NOMO-1 treated with DMSO at 0.1 percent for 48 hours (cell line): Measurements from ENCODE around the gene CZIB.

Experiments
- DNase-seq: peaks from one replicate; lab custom pipeline; 2025; ENCODE audit not compliant: unreplicated experiment; lab: John Stamatoyannopoulos, UW

CZIB gene

DNA sequence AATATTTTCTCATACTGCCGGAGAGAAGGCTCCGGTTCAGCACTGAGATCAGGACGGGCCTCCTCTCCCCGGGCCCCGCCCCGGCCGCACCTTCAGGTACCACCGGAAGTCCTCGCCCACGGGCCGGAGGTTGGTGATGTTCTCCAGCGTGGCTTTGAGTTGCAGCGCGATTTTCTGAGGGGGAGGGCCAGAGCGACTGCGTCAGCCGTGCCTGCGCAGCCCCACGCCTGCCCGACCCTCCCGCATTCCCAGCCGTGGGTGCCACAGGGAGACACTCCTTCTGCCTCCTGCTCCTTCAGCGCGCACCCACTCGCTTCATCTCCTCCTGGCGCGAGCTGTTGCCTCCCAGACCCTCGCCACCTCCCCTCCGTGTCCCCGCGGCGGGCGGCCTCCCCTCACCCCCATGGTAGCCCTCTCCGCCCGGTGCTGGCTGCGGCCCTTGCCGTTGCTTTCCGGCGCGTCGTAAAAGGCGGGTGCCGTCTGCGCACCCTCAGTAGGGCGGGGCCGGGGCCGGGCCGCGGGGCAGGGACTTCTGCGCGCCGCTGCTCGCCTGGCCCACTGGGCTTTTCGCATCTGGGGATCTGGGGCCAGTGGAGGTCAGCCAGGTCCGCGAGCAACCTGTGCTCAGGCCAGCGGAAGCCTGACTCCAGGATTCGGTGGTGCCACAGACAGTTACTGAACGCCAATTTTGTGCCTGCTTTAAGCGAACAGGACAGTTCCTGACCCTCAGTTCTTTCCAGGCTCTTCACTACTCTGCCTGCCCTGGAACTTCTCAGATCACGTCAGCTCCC, at the start of gene CZIB:
CZIB (minus strand) TSS at position 464 of the 791 bp plus-strand sequence; CDS start at position 405, 59 bp downstream.
- peak; percentile 87 for DNase-seq

DNA sequence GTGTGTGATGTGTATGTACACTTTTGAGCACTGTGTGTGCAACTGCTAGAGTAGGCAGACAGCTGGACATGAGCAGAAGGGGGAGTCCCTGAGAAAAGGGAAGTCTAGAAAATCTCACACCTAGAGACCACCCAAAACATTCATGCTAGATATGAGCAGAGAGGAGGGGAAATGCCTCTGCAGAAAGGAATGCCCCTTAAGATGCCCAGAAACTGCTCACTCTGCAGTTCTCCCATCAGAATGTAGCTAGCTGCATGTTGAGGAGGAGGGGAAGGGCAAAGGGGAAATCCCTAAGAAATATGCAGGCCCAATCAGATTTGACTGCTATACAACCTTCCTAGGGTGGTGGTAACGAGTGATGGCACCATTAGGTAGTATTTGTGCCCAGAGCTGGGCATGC, 49.7 kb upstream of the CZIB start:
- no peak for DNase-seq

DNA sequence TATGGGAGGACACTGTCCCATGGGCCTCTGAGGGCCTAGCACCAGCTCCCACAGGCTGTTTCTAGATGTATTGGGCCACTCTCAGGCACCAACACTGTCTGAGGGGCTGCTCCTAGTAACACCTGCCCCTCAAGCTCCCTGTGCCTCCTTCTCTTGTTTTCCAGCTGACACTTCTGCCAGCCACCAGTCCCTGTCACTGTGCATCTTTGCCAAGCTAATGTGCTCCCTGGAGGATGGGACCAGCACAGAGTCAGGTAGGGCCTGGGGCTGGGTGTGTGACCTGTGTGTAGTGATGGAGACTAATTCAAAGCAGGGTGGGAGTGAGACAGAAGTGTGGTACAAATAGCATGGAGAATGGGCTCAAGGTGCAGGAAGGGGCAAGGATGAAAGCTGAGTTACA, 47.3 kb upstream of the CZIB start:
- DNase-seq = no peak

DNA sequence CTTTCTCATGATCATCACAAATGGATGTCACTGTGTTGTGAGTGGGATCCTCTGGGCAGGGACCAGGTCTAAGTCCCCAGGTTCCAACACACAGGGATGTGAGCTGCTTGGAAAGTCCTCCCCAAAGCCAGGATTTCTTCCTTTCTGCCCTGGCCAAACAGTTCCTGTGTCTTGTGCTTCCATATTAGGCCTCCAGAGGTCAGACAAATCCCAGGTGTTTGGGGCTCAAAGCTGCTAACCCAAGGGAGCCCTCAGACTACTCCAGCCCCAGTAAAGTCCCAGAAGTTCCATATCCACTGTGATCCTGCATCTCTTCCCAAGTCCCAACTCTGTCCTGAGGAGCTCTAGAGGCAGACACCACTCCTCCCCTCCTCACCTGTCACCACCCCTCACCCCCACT, 45.6 kb upstream of the CZIB start:
- DNase-seq = no peak

DNA sequence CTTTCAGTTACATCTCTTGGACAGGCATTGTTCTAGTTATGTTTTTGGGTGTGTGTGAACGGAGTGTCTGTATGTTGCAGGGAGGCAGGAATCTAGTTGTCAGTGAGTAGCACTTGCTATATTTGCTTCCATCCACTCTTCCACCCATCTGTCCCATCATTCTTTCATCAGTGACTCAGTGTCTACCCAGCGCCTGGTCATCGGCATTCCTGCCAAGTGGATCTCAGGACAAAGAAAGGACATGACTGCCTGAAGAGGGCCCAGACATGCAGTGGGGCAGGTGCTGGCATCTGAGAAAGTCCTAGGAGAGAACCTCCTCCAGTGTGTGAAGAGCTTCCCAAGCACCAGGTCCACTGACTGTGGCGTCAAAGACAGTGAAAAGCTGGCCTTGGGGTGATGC, 45.1 kb upstream of the CZIB start:
- no peak for DNase-seq

DNA sequence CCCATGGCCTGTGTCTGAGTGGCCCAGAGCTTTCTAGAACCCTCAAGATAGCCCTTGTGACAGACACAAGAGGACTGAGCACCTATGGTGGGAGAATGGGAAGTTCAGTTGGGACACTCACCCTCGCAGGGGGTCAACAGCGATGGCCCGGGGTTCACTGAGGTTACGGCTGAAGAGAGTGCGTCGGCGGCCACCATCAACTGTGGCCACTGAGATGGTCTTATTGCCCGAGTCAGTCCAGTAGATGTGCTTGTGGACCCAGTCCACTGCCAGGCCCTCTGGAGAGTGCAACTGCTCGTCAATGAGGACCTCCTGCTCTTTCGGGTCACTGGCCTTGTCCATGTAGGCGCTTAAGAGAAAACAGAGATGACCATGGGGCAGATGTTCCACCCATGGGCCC, 43.6 kb upstream of the CZIB start:
- no peak for DNase-seq

DNA sequence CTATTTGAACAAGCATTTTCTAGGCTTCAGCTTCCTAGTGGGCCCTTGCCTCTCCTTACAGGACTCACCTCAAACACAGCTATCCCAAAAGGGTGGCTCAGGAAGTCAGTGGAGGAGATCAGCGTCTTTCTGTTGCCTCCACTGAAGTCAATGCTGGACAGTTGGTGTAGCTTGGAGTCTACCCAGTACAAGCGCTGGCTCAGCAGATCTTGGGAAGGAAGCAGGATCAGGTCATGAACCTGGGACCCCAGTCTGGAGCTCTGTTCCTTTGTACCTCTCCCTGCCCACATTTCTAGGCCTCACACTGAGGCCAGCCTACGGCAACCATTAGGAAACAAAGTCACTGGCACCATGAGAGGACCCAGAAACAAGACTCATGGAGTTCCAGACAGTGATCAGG, 41.6 kb upstream of the CZIB start:
- no peak for DNase-seq

DNA sequence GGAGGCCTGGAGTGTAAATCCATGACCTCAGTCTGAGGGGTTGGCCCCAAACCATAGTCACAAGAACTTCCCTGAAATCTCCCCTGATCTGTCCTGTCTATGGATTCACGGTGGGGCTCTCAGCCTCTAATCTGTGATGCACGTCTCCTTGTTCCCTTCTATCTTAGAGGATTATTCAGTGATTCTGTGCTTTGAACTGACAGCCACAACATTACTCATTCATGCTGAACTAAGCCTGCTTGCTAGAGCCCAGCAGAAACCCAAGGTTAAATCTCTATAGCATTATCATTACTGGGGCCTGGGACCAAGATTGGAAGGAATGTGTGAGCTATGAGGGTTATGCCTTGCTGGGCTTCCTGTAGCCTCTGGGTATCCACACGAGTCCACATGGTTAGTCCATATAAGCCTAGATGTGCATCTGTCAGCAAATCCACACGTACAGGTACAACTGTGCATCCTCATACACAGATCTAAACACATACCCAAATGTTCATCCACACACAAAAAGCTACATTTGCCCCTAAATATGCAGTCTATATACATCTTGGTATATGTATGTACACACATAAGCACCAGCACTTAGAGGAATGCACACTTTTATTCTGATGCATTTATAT, 40.3 kb upstream of the CZIB start:
- no peak for DNase-seq

DNA sequence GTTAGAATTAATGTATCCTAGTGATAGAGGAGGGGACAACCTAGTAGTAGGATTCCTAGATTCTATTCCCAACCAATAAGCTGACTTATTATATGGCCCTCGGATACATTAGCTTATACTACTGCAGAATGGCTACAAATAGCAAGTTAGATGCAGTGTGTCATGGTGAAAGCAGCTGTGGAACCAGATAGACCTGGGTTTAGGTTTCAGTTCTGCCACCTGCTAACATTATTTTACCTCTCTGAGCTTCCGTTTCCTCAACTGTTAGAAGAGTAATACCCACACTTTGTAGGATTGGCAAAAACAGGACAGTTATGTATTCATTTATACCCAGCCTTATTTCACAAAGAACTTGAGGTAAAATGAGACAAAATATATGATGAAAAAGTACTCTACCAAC, 39.5 kb upstream of the CZIB start:
- no peak for DNase-seq

DNA sequence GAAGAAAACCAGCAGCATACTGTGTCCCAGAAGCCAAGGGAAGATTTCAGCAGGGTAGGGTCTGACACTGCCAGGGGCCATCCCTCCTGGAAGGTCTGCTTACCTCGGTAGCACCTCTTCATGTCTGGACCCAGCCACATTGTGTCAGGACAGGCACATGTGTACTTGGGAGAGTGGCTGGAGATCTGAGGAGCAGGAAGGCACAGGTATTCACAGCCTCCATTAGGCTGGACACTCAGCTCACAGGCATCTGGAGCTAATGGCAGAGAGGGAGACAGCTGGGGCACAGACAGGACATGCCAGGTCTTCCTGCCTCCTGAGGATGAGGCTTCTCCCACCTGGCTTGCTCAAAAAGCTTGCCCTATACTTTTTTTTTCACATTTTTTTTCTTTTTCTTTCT, 37.8 kb upstream of the CZIB start:
- DNase-seq = no peak

DNA sequence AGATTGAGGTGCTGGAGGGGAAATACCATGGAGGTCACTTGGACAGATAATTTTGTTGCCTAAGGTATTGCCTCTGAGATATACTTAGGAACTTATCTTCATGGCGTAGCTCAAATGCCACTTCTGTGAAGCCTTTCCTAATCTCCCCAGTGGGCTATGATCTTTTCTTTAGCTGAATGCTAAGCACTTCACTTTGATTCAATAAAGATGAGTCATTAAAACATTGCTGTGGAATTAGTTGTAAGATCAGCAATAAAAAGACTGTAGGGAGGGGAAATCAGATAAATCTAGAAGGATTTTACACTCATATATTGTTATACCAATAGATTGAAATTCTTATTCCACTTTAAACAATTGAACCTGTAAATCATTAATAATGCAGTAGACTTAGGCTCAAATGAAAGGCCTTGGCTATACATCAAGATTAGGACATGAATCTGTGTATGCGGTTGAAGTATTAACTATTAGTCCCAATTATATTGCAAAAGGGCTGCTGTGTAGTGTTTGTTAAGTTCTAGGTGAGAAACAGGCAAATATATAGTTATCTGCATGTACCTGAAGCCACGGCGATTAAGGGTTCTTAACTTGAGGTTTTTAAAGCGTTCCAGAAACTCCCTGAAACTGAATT, 37.1 kb upstream of the CZIB start:
- DNase-seq = no peak

DNA sequence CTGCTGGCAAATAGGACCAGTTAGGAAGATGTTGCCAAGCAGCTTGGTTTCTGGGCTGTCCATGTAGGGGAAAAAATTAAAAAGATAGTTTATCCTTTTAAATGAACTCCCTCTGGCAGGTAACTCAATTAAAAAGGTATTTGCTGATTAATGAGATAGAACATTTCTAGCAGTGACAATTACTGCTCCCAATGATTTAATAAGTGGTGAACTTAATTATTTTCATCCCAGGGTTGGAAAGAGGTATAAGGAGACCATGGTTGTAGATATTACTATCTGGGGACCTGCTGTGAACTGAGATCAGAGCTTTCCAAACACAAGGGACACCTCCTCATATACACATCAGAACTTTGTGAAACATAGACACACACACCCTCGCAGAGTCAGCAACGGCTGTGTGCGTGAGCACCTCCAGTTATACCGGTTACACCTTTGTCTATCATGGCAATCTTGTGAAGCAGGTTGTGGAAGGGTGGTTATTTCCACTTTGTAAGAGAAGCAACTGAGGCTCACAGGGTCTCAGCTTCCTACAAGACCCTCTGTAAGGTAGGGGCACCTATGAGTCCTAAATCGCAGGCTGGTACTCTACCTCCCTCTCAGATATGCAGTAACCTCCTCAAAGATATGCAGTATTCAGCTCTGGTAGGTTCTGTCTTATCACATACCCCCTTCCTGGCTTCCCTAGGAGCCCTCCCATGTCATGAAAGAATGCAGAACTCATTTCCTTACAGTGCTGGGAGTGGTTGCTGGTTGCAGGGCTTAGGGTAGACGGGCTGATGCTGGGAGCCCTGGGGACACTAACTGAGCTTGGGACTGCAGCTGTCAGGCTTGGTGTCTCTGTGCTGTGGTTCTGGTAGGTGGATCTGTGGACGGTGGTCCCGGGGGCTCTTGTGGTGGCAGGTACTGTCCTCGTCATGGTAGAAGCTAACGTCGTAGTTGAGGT, 36.3 kb upstream of the CZIB start:
- DNase-seq = no peak

DNA sequence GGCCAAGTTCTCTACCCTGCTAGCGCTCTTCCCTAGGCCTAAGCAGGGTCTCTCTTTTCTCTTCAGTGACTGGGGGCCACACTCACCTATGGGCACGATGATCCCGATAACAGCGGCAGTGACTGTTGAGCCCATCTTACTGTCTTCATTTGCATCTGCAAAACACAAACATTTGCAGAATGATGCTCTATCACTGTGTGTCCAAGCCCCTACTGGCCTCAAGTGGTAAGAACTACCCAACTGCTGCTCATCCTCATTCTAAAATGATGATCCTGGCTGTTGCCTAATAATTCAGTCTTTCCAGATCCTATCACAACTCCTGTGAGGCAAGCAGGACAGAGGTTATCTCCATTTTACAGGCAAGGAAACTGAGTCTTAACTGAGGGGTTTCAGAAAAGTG, 34.6 kb upstream of the CZIB start:
- no peak for DNase-seq

DNA sequence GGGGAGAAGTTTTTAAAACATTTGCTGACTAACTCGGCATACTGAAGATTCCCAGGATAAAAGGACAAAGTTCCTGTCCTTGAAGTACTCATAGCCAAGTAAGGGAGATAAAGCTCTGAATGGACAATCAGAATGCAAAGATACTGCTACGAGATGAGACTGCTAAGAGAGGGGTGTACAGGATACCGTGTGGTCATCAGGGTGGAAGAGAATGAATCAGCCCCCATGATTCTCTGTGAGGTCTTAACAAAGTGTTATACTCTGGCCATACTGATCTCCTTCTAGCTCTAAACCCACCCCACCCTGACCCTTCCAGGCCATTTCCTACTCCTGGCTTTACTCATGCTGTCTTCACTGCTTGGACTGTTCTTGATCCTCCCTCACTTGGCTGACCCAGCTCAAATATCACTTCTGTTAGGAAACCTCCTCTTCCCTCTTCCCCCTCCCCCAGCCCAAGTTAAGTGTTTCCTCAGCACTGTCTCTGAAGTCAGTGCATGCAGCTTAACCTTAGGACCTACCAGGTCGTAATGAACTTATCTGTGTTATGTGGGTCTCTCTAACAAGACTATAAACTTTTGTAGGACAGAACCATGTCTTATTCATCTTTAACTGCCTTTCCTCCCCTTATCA, 33.7 kb upstream of the CZIB start:
- no peak for DNase-seq

DNA sequence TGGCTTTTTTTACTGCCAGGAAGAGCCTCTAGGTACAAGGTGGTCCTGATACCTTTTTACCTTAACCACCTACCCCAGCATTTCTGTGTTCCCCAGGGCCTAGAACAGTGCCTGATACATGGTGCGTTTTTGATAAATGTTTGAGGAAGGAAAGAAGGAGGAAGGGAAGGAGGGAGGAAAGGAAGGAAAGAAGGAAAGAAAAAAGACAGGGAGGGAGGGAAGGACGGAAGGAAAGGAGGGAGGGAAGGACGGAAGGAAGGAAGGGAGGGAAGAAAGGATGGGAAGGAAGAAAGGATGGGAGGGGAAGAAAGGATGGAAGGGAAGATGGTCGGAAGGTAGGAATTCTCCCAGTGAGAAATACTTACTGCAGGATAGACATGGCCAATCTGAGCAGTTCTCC, 29.9 kb upstream of the CZIB start:
- DNase-seq = no peak

DNA sequence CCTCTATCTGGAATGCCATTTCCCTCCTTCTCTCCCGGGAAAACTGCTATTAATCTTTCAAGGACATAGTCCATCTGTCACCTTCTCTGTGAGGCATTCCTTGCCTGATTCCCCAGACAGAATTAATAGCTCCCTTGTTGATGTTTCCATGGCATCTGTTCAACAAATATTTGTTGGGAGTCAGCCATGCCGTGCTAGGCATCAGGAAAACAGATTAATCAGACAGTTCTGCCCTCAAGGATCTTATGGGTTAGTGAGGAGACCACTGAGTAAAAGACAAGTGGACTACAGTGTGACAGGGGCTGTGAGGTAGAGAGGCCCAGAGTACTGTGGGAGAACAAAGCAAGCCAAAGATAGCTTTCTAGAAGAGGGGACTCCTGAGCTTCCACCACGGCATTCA, 29.3 kb upstream of the CZIB start:
- no peak for DNase-seq

DNA sequence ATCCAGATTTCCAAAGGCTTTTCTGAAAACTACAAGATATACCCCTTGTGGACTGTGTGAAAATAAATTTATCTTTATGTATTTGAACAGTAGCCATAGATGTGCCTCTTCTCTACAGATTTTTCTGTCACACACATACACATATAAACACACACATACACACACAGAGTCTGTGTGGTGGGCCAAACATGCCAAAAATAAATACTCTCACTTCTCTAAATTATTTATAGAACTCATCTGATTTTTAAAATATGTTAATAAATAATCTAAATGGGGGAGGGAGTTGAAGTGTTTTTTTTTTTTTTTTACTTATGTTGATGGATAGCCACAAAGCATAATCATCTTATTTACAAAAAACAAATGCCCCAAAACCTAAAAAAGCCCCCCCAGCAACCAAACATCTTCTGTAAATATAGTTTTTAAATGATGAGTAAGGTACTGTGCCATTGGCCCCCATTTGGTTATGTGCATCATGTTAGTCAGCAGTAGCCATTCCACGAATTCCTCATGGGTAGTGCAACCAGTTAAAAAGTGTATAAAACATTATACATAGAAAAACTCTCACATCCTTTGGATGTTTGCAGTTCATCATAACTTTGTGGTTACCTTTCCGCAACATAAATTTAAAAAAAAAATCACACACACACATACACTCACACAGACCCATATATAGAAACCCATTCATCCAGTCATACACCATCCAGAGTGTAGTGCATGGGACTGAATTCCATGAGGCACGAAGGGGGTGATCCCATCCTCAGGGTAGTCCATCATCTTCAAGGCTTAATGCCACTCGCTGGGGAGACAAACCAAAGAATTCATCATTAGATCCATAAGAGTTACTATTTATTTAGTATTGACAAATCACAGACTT, 26.1 kb upstream of the CZIB start:
- DNase-seq = no peak

DNA sequence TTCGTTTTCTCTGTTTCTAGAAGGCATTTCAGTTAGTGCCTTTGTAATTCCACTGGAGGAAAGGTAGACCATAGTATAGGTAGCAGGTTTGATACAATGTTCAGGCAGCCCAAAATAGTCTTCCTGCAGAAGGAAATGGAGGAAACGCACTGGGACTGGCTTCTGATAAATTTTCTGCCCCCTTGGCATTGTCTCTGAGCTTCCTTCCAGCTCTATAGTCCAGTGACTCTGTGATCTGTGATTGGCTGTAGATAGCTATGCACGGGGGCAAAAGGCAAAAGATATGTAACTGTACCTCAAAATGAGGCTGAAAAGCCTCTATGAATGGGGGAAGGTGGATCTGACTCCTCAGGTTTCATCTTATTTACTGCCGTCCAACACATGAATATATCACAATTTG, 23.7 kb upstream of the CZIB start:
- no peak for DNase-seq

DNA sequence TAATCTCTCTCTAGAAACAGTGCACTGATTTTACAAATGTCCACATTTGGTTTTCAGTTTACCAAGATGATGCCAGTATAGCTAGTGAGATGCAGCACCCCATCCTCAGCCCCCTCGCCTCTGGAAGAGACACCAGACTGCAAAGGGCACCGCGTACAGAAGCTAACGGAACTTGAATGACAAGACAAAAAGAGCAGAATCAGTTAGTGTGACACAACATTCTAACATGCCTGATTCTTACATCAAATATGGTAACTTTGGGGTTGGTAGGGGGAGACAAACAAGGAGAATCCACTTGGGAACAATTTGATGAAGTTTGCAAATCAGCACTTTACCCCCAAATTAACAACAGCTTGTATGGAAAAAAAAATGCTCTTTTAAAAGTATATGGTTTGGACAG, 21.9 kb upstream of the CZIB start:
- DNase-seq = no peak

DNA sequence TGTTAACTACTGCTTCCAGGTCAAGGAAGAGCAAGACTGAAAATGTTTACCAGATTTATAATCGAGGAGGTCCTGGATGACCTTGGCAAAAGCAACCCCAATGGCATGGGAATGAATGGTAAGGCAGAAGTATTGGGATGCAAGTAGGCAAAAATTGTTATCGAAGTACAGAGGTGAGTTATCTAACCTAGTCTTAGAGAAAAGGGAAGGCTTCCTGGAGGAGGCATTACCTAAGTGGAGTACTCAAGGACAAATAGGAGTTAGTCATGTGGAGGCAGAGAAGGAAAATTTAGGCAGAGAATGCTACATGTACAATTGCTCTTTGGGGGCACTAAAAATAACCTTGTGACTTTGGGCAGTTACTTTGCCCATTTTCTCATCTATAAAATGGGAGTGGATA, 21.4 kb upstream of the CZIB start:
- DNase-seq = no peak
